Measurements from ENCODE around the gene B4GALT6.

B4GALT6 gene

DNA sequence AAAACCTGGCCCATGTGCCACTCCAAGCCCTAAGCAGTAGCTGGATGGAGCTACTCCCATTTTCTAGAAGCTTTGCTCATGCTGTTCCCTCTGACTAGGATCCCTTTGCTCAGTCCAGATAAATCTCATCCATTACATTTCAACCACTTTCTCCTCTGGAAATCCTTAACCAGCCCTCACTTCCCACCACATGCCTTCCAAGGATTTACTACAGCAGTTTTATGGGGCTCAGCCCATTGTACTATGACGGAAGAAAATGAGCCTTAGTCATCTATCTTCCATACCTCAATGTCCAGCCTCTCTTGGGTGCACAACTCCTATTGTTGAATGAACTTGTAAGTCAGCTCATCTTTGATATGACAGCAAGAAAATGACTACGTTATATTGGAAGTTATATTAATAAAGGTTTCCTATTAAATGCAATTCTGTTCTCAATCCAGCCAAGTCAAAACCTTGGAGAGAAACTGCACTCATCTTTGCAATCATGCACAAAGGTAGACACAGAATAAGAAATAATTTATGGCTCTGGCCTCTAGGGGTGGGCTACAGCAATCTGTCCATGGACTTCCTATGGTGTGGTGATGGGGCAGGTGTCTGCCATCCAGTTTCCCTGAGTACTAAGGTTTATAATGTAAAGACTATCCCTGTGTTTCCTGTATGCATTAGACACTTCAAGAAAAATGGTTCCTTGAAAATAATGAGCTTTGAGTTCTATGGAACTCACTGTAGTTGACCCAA, 3.4 kb downstream of the B4GALT6 start:
- H3K9me3 ChIP-seq (ENCODE audit: control insufficient read depth, insufficient read depth, low read length) = no peaks in the 10 kb centered on the region
- H3K9ac ChIP-seq (ENCODE audit: low read depth, low read length) = no peak overlapping the region
- H3K36me3 ChIP-seq (ENCODE audit: insufficient read depth, low read length) = no peaks in the 10 kb centered on the region; the same call in 1 of the 2 replicates
- H3K4me1 ChIP-seq (ENCODE audit: insufficient read depth, low read length) = peaks cover 38% of the 10 kb centered on the region

DNA sequence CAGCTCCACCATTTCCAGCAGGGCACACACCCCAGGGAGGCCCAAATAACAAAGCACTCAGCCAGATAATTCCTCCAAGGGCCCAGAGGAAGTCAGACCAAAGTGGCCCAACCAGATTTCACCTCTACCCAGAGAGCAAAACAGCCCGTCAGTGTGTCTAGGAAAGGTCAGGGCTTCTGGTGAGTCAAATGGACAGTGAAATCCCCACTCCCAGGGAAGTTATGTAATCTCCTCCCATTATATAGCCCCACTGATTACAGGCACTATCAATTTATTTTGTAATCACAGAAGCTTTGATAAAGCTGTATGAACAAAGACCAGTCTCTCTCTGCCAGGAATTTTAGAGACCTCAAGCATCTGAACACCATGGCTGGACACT, 4.0 kb downstream of the B4GALT6 start:
- peaks cover 37% of the 10 kb centered on the region for H3K4me1 ChIP-seq (ENCODE audit: insufficient read depth, low read length)
- H3K9me3 ChIP-seq (ENCODE audit: control insufficient read depth, insufficient read depth, low read length) = no peaks in the 10 kb centered on the region
- no peaks in the 10 kb centered on the region; the same call in 1 of the 2 replicates for H3K36me3 ChIP-seq (ENCODE audit: insufficient read depth, low read length)
- H3K9ac ChIP-seq (ENCODE audit: low read depth, low read length) = no peak overlapping the region

DNA sequence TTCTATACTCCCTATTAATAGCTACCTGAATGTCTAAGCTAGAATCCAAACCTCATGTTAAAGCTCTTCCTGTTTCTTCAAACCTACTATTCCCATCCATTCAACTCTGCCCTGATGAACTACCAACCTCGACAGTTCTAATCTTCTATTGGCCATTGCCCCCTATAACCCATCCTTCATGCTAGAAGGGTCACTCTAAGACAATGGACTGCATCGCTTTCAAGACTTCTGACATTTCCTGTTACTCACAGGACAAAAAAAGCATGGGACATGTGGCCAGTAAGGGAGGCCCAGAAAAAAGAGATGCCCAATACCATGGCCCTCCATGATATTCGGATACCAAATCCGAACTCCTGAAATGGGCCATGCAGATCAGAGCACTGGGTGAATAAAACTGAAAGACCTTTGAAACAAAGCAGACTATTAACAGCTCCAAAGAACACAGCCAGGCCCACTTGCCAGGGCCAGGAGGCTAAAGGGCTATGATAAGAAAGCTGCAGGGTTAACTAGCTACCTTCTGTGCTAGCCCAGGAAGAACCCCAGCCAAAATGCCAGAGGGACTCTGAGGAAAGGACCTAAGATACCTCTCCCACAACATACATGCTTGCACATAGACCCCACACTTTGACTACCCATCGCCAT, 4.5 kb downstream of the B4GALT6 start:
- Histone ChIP-seq H3K4me1 (ENCODE audit: insufficient read depth, low read length) (peaks cover 37% of the 10 kb centered on the region), H3K9ac (ENCODE audit: low read depth, low read length) (no peak overlapping the region), H3K36me3 (ENCODE audit: insufficient read depth, low read length) (no peaks in the 10 kb centered on the region; the same call in 1 of the 2 replicates), H3K9me3 (ENCODE audit: control insufficient read depth, insufficient read depth, low read length) (no peaks in the 10 kb centered on the region)

DNA sequence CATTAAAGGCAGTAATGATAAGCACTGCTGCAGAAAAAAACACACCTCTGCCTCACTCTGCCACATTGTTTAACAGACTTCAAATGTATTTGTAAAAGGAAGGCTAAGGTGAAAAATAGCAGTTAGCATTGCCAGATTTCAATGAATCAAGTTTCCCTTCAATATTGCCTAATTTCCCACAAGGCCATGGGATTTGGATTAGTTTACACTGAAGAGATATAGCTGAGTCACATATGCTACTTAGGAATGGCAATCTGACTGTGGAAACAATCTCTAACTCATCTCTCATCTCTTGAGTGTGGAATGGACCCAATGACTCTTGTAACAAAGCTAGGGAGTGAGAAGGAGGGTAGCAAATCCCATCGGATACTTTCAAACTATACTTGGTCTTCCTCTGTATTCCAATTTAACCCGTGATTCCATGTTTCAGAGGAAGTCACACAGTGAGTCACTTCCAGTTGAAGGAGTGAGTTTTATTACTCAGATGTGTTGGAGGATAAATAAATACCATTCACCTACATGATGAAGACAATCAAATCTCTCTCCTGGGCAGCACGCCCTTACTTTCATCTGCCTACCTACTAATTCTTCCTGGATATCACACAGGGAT, 5.1 kb downstream of the B4GALT6 start:
- Histone ChIP-seq H3K9me3 (ENCODE audit: control insufficient read depth, insufficient read depth, low read length) (no peaks in the 10 kb centered on the region), H3K4me1 (ENCODE audit: insufficient read depth, low read length) (peaks cover 37% of the 10 kb centered on the region), H3K36me3 (ENCODE audit: insufficient read depth, low read length) (no peaks in the 10 kb centered on the region; the same call in 1 of the 2 replicates), H3K9ac (ENCODE audit: low read depth, low read length) (no peak overlapping the region)

DNA sequence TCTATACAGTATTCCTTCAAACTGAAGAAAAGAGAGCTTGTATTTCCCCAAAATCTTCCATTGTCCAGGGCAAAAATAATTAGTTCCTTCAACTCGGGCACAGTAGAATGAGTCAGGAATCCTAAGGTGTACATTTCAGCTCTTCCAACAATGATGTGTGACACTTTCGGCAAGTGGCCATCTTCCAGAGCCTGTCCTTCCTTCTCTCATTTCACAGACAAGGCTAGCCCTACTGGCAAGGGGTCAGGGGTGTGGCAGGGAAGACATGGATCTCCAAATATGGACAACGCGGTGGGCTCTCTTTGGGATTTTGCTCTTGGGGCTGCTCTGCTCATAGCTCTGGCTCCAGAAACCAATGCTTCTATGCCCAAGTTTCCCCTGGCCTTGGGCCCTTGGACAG, 6.0 kb downstream of the B4GALT6 start:
- Histone ChIP-seq H3K36me3 (ENCODE audit: insufficient read depth, low read length) (no peaks in the 10 kb centered on the region; the same call in 1 of the 2 replicates), H3K4me1 (ENCODE audit: insufficient read depth, low read length) (peaks cover 42% of the 10 kb centered on the region), H3K9me3 (ENCODE audit: control insufficient read depth, insufficient read depth, low read length) (no peaks in the 10 kb centered on the region), H3K9ac (ENCODE audit: low read depth, low read length) (no peak overlapping the region)

DNA sequence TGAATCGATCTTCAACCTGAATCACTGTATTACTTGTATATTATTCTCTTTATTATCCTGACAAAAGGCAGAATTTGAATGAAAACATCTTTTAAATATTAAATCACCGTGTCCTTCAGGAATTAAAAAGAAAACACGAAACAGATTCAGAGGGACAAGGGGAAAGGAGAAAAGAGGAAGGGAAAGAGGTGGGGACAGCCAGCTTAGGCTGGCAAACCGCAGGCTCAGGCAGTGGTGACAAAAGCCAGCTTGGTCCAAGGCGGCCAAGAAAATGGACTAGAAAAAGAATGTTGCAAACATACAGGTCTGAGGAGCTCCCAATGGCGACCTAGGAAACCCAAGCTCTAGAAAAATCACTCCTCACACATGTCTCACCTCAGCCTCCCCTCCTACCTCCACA, 6.8 kb downstream of the B4GALT6 start:
- no peaks in the 10 kb centered on the region for H3K9me3 ChIP-seq (ENCODE audit: control insufficient read depth, insufficient read depth, low read length)
- H3K36me3 ChIP-seq (ENCODE audit: insufficient read depth, low read length) = no peaks in the 10 kb centered on the region; the same call in 1 of the 2 replicates
- no peak overlapping the region for H3K9ac ChIP-seq (ENCODE audit: low read depth, low read length)
- peaks cover 50% of the 10 kb centered on the region for H3K4me1 ChIP-seq (ENCODE audit: insufficient read depth, low read length)

DNA sequence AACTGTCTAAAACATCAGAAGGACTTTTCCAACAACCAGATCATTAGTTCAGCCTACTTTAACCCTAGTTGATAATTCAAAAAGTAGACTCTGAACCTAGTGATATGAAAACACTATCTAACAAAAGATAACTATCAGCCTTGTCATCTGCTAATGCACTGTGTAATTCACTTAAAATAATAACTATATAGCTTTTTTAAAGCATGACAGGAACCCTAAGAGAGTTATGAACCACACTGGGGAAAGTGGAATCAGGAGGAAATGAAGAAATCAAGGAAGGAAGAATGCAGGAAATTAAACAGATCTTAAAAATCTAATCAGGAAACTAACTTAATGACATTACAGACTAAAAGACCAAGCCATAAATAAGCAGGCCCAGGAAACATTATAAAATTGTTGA, 9.0 kb downstream of the B4GALT6 start:
- H3K4me1 ChIP-seq (ENCODE audit: insufficient read depth, low read length) = peaks cover 48% of the 10 kb centered on the region
- no peaks in the 10 kb centered on the region for H3K9me3 ChIP-seq (ENCODE audit: control insufficient read depth, insufficient read depth, low read length)
- no peaks in the 10 kb centered on the region for H3K36me3 ChIP-seq (ENCODE audit: insufficient read depth, low read length)
- no peak overlapping the region for H3K9ac ChIP-seq (ENCODE audit: low read depth, low read length)

DNA sequence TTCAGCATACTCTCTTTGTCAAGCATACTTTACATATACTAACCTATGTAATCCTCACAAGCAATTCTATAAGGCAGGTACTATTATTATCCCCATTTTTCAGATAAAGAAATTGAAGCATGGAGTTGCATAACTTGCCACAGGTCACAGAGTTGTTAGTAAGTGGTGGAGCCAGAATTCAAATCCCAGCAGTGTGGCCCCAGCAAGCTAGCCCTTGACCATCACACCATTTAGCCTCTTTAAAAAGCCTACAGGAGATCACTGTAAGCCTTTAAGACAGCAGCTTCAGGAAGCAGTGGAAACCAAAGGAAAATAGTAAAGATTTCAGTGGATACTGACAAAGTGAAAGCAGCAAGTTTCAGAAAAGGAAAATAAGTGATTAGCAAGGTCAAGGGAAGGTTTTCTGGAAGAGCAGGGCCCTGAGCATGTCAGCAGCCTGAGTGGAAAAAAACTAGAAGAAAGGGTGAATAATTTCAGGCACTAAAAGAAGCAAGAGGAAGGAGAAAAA, 11.7 kb downstream of the B4GALT6 start:
- Histone ChIP-seq H3K4me1 (ENCODE audit: insufficient read depth, low read length) (peaks cover 21% of the 10 kb centered on the region), H3K36me3 (ENCODE audit: insufficient read depth, low read length) (no peaks in the 10 kb centered on the region), H3K9me3 (ENCODE audit: control insufficient read depth, insufficient read depth, low read length) (no peaks in the 10 kb centered on the region), H3K9ac (ENCODE audit: low read depth, low read length) (no peak overlapping the region)

DNA sequence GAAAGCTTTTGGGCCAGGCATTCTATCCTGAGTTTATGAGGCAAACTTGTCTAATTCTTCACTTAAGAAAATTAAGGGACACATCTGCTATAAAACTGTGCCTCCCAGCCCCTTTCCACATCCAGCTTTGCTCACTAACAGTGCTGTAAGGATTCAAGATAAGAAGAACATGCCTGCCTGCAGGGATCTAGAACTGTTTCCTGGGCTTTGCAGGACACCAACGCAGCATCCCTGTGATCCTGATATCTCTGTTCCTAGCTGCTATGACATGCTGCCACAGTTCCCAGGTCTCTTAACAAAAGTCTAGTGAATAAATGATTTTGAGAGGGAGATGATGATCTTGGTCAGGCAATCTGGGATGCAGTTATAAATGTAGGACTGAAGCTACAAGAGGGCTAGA, 12.4 kb downstream of the B4GALT6 start:
- Histone ChIP-seq H3K9ac (ENCODE audit: low read depth, low read length) (no peak overlapping the region), H3K4me1 (ENCODE audit: insufficient read depth, low read length) (peaks cover 18% of the 10 kb centered on the region), H3K9me3 (ENCODE audit: control insufficient read depth, insufficient read depth, low read length) (no peaks in the 10 kb centered on the region), H3K36me3 (ENCODE audit: insufficient read depth, low read length) (no peaks in the 10 kb centered on the region)

DNA sequence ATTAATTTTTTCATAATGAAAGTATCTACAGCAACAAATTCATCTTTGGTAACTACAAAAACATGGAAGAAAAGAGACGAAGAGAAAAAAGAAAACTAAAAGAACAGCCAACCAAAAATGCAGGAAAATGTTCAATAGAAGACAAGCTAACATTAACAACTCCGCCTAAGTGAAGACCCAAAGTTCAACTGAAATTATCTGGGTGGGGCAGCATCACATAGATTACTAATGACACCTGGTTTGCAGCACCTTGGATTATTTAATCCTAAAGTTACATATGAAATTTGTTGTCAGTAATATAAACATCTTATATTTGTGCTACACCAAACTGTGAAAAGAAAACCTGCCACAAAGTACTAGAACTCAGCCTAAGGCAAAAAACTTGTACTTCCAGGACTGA, 14.8 kb downstream of the B4GALT6 start:
- Histone ChIP-seq H3K9ac (ENCODE audit: low read depth, low read length) (no peak overlapping the region), H3K9me3 (ENCODE audit: control insufficient read depth, insufficient read depth, low read length) (no peaks in the 10 kb centered on the region), H3K4me1 (ENCODE audit: insufficient read depth, low read length) (peaks cover 18% of the 10 kb centered on the region), H3K36me3 (ENCODE audit: insufficient read depth, low read length) (no peaks in the 10 kb centered on the region)

DNA sequence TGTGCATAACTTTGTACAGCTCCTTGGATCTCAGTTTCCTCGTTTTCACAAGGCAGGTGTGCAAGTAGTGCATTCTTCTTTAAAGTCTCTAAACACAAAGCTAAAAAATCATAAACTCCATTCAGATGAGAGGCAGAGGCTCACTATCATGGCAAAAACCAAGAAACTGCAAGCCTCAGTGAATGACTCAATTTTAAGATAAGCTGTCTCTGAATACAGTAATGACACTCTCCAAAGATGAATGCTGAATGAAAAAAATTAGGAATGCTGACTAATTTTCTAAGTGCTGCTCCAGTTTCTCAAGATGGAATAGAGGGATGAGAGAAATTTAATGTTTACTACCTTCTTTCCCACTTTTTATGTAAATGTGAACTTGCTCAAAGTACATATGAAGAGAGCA, 17.2 kb downstream of the B4GALT6 start:
- Histone ChIP-seq H3K9ac (ENCODE audit: low read depth, low read length) (no peak overlapping the region), H3K4me1 (ENCODE audit: insufficient read depth, low read length) (peaks cover 2% of the 10 kb centered on the region; the same call in 1 of the 2 replicates), H3K9me3 (ENCODE audit: control insufficient read depth, insufficient read depth, low read length) (no peaks in the 10 kb centered on the region), H3K36me3 (ENCODE audit: insufficient read depth, low read length) (peaks cover 5% of the 10 kb centered on the region; the same call in 1 of the 2 replicates)

DNA sequence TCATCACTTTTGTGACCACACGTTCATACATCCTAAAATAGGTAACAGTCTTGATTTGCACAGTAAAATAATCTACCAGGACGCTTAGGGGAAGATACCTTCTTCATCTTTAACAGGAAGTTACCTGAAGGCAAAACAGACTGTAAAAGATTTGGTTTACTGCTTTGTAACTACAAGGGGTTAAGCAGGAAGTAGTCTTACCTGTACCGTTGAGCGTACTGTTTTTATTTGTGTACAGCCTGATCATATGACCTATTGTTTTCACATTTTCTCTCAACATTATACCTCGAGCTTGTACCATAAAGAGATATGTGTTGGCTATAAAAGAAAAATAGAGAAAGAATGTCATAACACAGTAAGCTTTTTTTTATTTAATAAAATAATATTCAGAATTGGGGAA, 18.3 kb downstream of the B4GALT6 start:
- peaks cover 5% of the 10 kb centered on the region; the same call in 1 of the 2 replicates for H3K36me3 ChIP-seq (ENCODE audit: insufficient read depth, low read length)
- no peaks in the 10 kb centered on the region for H3K9me3 ChIP-seq (ENCODE audit: control insufficient read depth, insufficient read depth, low read length)
- no peaks in the 10 kb centered on the region for H3K4me1 ChIP-seq (ENCODE audit: insufficient read depth, low read length)
- no peak overlapping the region for H3K9ac ChIP-seq (ENCODE audit: low read depth, low read length)

DNA sequence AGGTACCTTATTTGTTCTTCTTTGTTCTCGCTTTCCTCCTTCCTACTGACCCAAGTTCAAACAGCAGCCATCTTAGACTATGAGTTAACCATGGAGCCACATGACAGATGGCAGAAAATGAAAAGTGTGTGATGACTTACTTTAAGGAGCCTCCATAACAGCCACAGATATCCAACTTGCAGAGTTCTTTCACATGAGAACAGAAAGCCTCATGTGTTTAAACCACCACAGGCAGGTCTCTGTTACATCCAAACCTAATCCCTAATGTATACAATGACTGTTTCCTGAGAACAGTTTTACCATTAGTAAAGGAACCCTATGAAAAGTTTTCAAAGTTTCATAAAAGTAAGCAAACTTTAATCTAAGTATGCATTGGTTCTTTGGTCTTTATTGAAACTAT, 20.3 kb downstream of the B4GALT6 start:
- Histone ChIP-seq H3K4me1 (ENCODE audit: insufficient read depth, low read length) (no peaks in the 10 kb centered on the region), H3K9me3 (ENCODE audit: control insufficient read depth, insufficient read depth, low read length) (no peaks in the 10 kb centered on the region), H3K9ac (ENCODE audit: low read depth, low read length) (no peak overlapping the region), H3K36me3 (ENCODE audit: insufficient read depth, low read length) (peaks cover 5% of the 10 kb centered on the region; the same call in 1 of the 2 replicates)

DNA sequence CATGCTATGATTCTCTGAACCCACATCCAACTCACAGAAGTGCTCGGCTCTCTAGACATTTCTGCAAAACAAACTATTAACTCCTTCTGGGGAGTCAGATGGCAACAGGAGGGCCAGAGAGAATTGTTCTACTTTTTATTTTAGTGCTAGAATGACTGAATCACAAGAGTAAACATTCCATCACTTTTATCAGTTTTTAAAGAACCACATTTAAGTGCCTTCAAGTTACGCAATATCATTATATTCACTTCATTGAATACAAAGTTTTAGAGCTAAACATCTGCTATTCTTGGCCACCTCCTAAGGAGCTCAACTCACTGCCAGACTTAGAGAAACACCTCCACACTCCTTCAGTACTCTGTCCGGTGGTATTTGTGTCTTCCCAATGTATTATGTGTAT, 22.4 kb downstream of the B4GALT6 start:
- Histone ChIP-seq H3K4me1 (ENCODE audit: insufficient read depth, low read length) (no peaks in the 10 kb centered on the region), H3K9me3 (ENCODE audit: control insufficient read depth, insufficient read depth, low read length) (no peaks in the 10 kb centered on the region)

DNA sequence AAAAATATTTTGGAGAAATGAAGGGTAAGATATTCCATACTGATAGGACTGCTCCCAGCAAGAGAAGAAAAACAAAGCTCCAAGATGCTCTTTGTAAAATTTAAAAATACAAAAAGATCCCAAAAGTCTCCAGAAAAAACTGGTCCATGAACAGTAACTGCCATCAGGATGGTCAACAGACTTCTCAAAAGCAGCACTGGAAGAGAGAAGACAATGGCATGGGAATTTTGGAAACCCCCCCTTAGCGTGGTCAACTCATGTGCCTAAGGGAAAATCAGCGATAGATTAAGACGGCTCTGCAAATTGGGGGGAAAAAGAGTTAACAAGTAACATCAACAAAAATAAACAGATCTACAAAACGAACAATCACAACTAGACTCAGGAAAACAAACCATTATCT, 23.6 kb downstream of the B4GALT6 start:
- Histone ChIP-seq H3K9ac (ENCODE audit: low read depth, low read length) (no peak overlapping the region), H3K4me1 (ENCODE audit: insufficient read depth, low read length) (no peaks in the 10 kb centered on the region), H3K36me3 (ENCODE audit: insufficient read depth, low read length) (peaks cover 8% of the 10 kb centered on the region)

More for the DNA sequence above, 22.4 kb downstream of the B4GALT6 start:
- peaks cover 8% of the 10 kb centered on the region for H3K36me3 ChIP-seq (ENCODE audit: insufficient read depth, low read length)
- H3K9ac ChIP-seq (ENCODE audit: low read depth, low read length) = no peak overlapping the region

More for the DNA sequence above, 23.6 kb downstream of the B4GALT6 start:
- H3K9me3 ChIP-seq (ENCODE audit: control insufficient read depth, insufficient read depth, low read length) = no peaks in the 10 kb centered on the region
